Neural progenitor cell (in vitro differentiated cells): ENCODE measurements around the gene APIP. TPM values are rescaled to one million over a fixed set of nuclear protein-coding genes. Genes with fewer than 3 reads are reported as not detected.
"Not testable (repeated sequence)": the region's sequence is repeated elsewhere in the genome, so short reads cannot be mapped to it uniquely, and the experiment has no call there.

Source experiments
- DNase-seq: peaks from one replicate; pipeline ENCODE4 v3.0.0-alpha.2; 2016; ENCODE audit warnings: low spot score
- H2AFZ ChIP-seq: fragments of 200-600 bp; sonication (generic); replicated peaks from 2 replicates; pipeline ENCODE4 v1.6.1; 2016; ENCODE audit warnings: antibody characterized with exemption
- H3F3A ChIP-seq: fragments of 200-600 bp; sonication (generic); 2 replicates; pipeline ENCODE4 v1.6.1; 2016; ENCODE audit warnings: antibody characterized with exemption, low read depth
- H3K27ac ChIP-seq: fragments of 200-600 bp; sonication (generic); 2 replicates; pipeline ENCODE4 v1.5.1; 2016; ENCODE audit warnings: mild to moderate bottlenecking
- H3K27me3 ChIP-seq: fragments of 200-600 bp; sonication (generic); 2 replicates; pipeline ENCODE4 v1.6.1; 2016; ENCODE audit warnings: mild to moderate bottlenecking, moderate library complexity
- H3K36me3 ChIP-seq: fragments of 200-600 bp; sonication (generic); 2 replicates; pipeline ENCODE4 v1.5.1; 2016
- H3K4me1 ChIP-seq: fragments of 200-600 bp; sonication (generic); 2 replicates; pipeline ENCODE4 v1.6.1; 2016; ENCODE audit warnings: mixed run types
- H3K4me2 ChIP-seq: fragments of 200-600 bp; sonication (generic); 2 replicates; pipeline ENCODE4 v1.6.1; 2016
- H3K4me3 ChIP-seq: fragments of 200-600 bp; sonication (generic); 2 replicates; pipeline ENCODE4 v1.5.1; 2016
- H3K79me2 ChIP-seq: fragments of 200-600 bp; sonication (generic); 2 replicates; pipeline ENCODE4 v1.6.1; 2016; ENCODE audit warnings: low read depth
- H3K9ac ChIP-seq: fragments of 200-600 bp; sonication (generic); 2 replicates; pipeline ENCODE4 v1.6.1; 2016
- H3K9me3 ChIP-seq: fragments of 200-600 bp; sonication (generic); 2 replicates; pipeline ENCODE4 v1.5.1; 2016; ENCODE audit warnings: low read depth
- H4K20me1 ChIP-seq: fragments of 200-600 bp; sonication (generic); 2 replicates; pipeline ENCODE4 v1.6.1; 2016; ENCODE audit warnings: low read depth
- H3K27ac Mint-ChIP-seq: 3 replicates; pipeline ENCODE4 v1.8.0; 2021; ENCODE audit warnings: mixed read lengths
- H3K27me3 Mint-ChIP-seq: 2 replicates; pipeline ENCODE4 v1.8.0; 2022; ENCODE audit warnings: low read depth, mild to moderate bottlenecking, inconsistent platforms, moderate library complexity, mixed read lengths; ENCODE audit not compliant: insufficient read depth
- H3K36me3 Mint-ChIP-seq: 3 replicates; pipeline ENCODE4 v1.8.0; 2021; ENCODE audit warnings: mixed read lengths
- H3K4me1 Mint-ChIP-seq: 3 replicates; pipeline ENCODE4 v1.8.0; 2021; ENCODE audit warnings: mixed read lengths
- H3K4me3 Mint-ChIP-seq: 3 replicates; pipeline ENCODE4 v1.8.0; 2021; ENCODE audit warnings: mild to moderate bottlenecking, moderate library complexity, mixed read lengths
- H3K9me3 Mint-ChIP-seq: 3 replicates; pipeline ENCODE4 v1.8.0; 2020; ENCODE audit warnings: mixed read lengths
- EZH2 ChIP-seq: fragments of 200-600 bp; sonication (generic); IDR thresholded peaks from 2 replicates; pipeline ENCODE4 v1.6.1; 2017; ENCODE audit warnings: antibody characterized with exemption, mild to moderate bottlenecking, moderate library complexity
- EZH2phosphoT487 ChIP-seq: fragments of 200-600 bp; sonication (generic); IDR thresholded peaks from 2 replicates; pipeline ENCODE4 v1.6.1; 2017; ENCODE audit warnings: antibody characterized with exemption
- total RNA-seq: library from RNA; depleted of rRNA; stranded (reverse); fragments of >200 nt; gene quantifications from 2 replicates; pipeline ENCODE4 v1.2.3, GENCODE V29; 2015; ENCODE audit warnings: low replicate concordance
- TF ChIP-seq, protein P1 (sequence below): fragments of 200-600 bp; sonication (generic); IDR thresholded peaks from 2 replicates; pipeline ENCODE4 v1.5.1; 2017; ENCODE audit warnings: antibody characterized with exemption, mild to moderate bottlenecking

APIP gene
- total RNA-seq, 1 donor from 2014 or later, result 28.7 TPM

DNA sequence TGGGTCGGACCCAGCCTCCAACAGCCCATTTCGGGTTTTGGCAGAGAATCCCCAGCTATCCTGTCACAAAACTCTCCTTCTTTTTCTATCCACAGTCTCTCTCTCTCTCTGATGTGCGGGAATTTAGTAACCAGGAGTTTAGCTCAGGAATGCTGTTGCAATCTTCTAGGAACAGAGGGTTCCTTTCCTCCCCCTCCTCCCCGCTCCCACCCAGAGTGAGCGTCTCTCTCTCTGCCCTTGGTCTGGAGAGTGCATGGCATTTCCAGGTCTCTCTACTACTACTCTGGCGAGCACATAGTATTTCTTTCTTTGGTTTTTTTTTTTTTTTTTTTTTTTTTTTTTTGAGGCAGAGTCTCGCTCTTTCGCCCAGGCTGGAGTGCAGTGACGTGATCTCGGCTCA lies 17.7 kb downstream of the APIP start:
- Histone ChIP-seq H3K9ac (no peak overlapping the region), H3K79me2 (no peaks in the 10 kb centered on the region), H3K27ac (no peak overlapping the region), H4K20me1 (no peaks in the 10 kb centered on the region), H3K4me2 (no peak overlapping the region), H3K4me3 (no peak overlapping the region), H3K36me3 (no peaks in the 10 kb centered on the region), H3K27me3 (no peaks in the 10 kb centered on the region), H3K9me3 (peaks cover 16% of the 10 kb centered on the region), H3F3A (no peaks in the 10 kb centered on the region), H2AFZ (no peak overlapping the region), H3K4me1 (no peaks in the 10 kb centered on the region)
- no peak overlapping the region for H3K27ac Mint-ChIP-seq
- H3K36me3 Mint-ChIP-seq, result peaks cover 38% of the 10 kb centered on the region
- H3K27me3 Mint-ChIP-seq, result peaks cover 3% of the 10 kb centered on the region
- no peak for TF ChIP-seq EZH2phosphoT487
- no peak for TF ChIP-seq EZH2
- TF ChIP-seq, protein P1, sequence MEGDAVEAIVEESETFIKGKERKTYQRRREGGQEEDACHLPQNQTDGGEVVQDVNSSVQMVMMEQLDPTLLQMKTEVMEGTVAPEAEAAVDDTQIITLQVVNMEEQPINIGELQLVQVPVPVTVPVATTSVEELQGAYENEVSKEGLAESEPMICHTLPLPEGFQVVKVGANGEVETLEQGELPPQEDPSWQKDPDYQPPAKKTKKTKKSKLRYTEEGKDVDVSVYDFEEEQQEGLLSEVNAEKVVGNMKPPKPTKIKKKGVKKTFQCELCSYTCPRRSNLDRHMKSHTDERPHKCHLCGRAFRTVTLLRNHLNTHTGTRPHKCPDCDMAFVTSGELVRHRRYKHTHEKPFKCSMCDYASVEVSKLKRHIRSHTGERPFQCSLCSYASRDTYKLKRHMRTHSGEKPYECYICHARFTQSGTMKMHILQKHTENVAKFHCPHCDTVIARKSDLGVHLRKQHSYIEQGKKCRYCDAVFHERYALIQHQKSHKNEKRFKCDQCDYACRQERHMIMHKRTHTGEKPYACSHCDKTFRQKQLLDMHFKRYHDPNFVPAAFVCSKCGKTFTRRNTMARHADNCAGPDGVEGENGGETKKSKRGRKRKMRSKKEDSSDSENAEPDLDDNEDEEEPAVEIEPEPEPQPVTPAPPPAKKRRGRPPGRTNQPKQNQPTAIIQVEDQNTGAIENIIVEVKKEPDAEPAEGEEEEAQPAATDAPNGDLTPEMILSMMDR, result no peak
- H3K4me3 Mint-ChIP-seq, result no peak overlapping the region
- no peak for DNase-seq
- H3K4me1 Mint-ChIP-seq, result no peaks in the 10 kb centered on the region
- peaks cover 61% of the 10 kb centered on the region for H3K9me3 Mint-ChIP-seq

DNA sequence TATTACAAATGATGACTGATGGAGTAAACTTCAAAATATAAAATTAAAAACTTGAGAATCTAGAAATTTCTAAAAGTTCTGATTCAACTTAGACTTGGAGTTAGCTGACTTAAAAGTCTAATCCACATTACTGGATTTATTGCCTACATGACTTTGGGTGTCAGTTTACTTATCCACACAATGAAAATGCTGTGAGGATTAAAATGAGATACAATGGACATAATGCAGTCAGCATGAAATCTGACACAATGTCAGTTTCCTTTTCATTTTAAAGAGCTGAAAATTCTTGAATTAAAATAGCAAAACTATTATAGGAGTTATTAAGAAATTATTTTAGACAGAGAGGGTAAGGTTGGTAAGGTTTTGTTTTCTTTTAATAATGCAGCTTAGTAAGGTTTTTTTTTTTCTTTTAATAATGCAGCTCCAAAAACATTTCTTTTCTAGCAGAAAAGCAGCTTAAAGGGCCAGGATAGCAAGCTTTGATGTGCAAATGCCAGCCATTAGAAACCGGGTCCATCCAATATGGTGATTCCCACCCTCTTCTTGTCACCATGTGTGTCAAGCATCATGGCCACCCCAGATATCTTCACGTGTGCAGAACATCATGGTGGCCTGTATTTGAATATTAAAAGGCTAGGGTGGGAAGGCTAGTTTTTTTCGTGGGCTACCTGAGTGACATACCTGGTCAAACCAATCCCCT lies 18.9 kb downstream of the APIP start:
- Histone ChIP-seq H3K27ac (no peak overlapping the region), H3F3A (no peaks in the 10 kb centered on the region), H3K79me2 (no peaks in the 10 kb centered on the region), H3K4me1 (no peaks in the 10 kb centered on the region), H3K36me3 (no peaks in the 10 kb centered on the region), H3K27me3 (no peaks in the 10 kb centered on the region), H3K9ac (no peak overlapping the region), H3K4me3 (no peak overlapping the region), H2AFZ (no peak overlapping the region), H4K20me1 (no peaks in the 10 kb centered on the region), H3K4me2 (no peak overlapping the region), H3K9me3 (peaks cover 16% of the 10 kb centered on the region)
- Mint-ChIP-seq H3K4me3 (no peak overlapping the region), H3K36me3 (peaks cover 31% of the 10 kb centered on the region), H3K9me3 (peaks cover 50% of the 10 kb centered on the region), H3K27ac (no peak overlapping the region), H3K4me1 (no peaks in the 10 kb centered on the region), H3K27me3 (peaks cover 3% of the 10 kb centered on the region)
- TF ChIP-seq EZH2, result no peak
- TF ChIP-seq, protein P1, result no peak
- TF ChIP-seq EZH2phosphoT487, result no peak
- DNase-seq, result no peak

DNA sequence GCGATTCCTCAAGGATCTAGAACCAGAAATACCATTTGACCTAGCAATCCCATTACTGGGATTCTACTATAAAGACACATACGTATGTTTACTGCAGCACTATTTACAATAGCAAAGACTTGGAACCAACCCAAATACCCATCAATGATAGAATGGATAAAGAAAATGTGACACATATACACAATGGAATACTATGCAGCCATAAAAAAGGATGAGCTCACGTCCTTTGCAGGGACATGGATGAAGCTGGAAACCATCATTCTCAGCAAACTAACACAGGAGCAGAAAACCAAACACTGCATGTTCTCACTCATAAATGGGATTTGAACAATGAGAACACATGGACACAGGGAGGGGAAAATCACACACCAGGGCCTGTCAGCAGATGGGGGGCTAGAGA lies 20.0 kb downstream of the APIP start:
- not testable (repeated sequence) for H3K27me3 ChIP-seq, H3K27ac ChIP-seq, H3K36me3 ChIP-seq, H3K4me1 ChIP-seq, H3K27ac Mint-ChIP-seq, H3K4me3 ChIP-seq, DNase-seq, H3F3A ChIP-seq, H3K79me2 ChIP-seq, H3K9ac ChIP-seq, H2AFZ ChIP-seq, H3K27me3 Mint-ChIP-seq, H3K4me3 Mint-ChIP-seq, H3K4me1 Mint-ChIP-seq, H4K20me1 ChIP-seq, H3K4me2 ChIP-seq
- peaks cover 41% of the 10 kb centered on the region for H3K9me3 Mint-ChIP-seq
- H3K9me3 ChIP-seq, result peaks cover 16% of the 10 kb centered on the region
- peaks cover 26% of the 10 kb centered on the region for H3K36me3 Mint-ChIP-seq

DNA sequence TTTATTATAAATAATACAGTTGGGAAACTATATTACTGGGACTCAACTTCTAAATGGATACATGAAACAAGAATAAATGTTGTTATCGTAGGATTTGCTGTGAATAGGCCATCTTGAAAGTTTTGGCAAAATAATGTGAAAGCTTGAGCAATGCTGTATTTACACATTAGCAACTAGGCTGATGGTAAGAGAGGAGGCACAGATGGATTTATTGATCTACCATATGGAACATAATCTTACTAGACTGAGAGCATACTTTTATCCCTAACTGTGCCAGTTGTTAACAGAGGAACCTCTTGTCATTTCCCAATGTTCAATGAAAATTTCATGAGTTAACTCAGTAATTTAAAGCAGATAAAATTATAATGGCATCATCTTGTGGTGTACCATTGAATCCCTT lies 22.8 kb downstream of the APIP start:
- Histone ChIP-seq H4K20me1 (no peaks in the 10 kb centered on the region), H3F3A (no peaks in the 10 kb centered on the region), H3K27ac (no peak overlapping the region), H3K9ac (no peak overlapping the region), H3K9me3 (no peaks in the 10 kb centered on the region), H3K4me3 (no peak overlapping the region), H3K27me3 (no peaks in the 10 kb centered on the region), H3K79me2 (no peaks in the 10 kb centered on the region), H3K4me1 (no peaks in the 10 kb centered on the region), H3K4me2 (no peak overlapping the region), H2AFZ (no peak overlapping the region), H3K36me3 (no peaks in the 10 kb centered on the region)
- Mint-ChIP-seq H3K36me3 (peaks cover 19% of the 10 kb centered on the region), H3K9me3 (peaks cover 17% of the 10 kb centered on the region), H3K4me1 (no peaks in the 10 kb centered on the region), H3K27ac (no peak overlapping the region), H3K27me3 (peaks cover 3% of the 10 kb centered on the region), H3K4me3 (no peak overlapping the region)
- TF ChIP-seq, protein P1, result no peak
- TF ChIP-seq EZH2 (no peak), EZH2phosphoT487 (no peak)
- DNase-seq, result no peak
